ENCODE measurements around the gene SAA2. TPM values are rescaled to one million over a fixed set of nuclear protein-coding genes. Genes with fewer than 3 reads are reported as not detected.
"Not testable (repeated sequence)": the region's sequence is repeated elsewhere in the genome, so short reads cannot be mapped to it uniquely, and the experiment has no call there.

Gene SAA2
- total RNA-seq, 2 donors from 2014 or later, result not detected

DNA sequence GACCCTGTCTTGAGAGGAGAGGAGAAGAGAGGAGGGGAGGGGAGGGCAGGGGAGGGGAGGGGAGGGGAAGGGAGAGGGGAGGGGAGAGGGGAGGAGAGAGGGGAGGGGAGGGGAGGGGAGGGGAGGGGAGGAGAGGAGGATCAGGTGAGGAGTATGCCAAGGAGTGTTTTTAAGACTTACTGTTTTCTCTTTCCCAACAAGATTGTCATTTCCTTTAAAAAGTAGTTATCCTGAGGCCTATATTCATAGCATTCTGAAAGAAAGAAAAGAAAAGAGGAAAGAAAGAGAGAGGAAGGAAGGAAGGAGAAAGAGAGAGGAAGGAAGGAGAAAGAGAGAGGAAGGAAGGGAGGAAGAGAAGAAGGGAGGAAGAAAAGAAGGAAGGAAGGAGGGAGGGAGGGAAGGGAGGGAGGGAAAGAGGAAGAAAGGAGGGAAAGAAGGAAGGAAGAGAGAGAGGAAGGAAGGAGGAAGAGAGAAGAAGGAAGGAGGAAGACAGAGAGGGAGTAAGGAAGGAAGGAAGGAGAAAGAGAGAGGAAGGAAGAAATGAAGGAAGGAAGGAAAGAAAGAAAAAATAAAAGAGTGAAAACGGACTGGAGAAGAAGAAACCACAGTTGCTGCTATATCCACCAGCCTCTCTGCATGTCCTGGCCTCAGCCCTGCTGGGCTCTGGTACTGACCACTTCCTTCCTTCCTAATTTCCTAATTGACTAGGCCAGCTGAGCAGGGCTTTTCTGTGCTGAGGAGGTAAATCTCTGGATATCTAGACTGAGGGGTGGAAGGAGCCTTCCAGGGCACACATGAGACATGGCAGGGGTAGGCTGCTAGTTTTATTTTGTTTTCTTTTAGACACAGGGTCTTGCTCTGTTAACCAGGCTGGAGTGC, 16.4 kb upstream of the SAA2 start:
- Mint-ChIP-seq H3K36me3 (ENCODE audit: low read depth) (peaks cover 2% of the 10 kb centered on the region), H3K27ac (peak overlapping the region; percentile 1), H3K4me1 (peaks cover 15% of the 10 kb centered on the region), H3K27me3 (no peaks in the 10 kb centered on the region), H3K4me3 (no peak overlapping the region)
- no peaks in the 10 kb centered on the region for H3K9me3 ChIP-seq (ENCODE audit: control insufficient read depth, low read length, poor library complexity, severe bottlenecking)
- no peak for ATAC-seq
- no peak for DNase-seq

DNA sequence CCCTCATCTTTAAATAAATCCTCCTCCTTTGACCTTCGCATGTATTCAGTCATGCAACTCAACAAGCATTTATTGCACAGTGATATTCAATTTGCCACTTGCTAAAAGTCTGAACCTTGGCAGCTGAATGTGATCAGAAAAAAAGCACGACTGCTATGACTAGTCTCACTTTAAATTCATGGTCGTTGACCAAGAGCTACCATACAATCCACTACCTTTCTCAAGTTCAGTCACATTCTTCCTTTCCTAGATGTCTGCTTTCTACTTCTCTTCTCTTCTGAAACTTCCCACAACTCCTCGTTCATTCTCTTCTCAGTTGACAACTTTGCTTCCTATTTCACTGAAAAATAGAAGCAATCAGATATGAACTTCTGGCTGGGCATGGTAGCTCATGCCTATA, 15.6 kb upstream of the SAA2 start:
- H3K27ac Mint-ChIP-seq, result no peak overlapping the region
- peaks cover 2% of the 10 kb centered on the region for H3K36me3 Mint-ChIP-seq (ENCODE audit: low read depth)
- peaks cover 6% of the 10 kb centered on the region for H3K27me3 Mint-ChIP-seq

DNA sequence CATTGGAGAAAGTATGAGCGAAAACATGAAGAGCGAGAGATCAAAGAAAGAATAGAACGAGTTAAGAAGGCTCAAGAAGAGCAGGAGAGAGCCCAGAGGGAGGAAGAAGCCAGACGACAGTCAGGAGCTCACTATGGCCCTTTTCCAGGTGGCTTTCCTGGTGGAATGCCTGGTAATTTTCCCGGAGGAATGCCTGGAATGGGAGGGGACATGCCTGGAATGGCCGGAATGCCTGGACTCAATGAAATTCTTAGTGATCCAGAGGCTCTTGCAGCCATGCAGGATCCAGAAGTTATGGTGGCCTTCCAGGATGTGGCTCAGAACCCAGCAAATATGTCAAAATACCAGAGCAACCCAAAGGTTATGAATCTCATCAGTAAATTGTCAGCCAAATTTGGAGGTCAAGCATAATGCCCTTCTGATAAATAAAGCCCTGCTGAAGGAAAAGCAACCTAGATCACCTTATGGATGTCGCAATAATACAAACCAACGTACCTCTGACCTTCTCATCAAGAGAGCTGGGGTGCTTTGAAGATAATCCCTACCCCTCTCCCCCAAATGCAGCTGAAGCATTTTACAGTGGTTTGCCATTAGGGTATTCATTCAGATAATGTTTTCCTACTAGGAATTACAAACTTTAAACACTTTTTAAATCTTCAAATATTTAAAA, 14.3 kb upstream of the SAA2 start:
- H3K9me3 ChIP-seq (ENCODE audit: control insufficient read depth, low read length, poor library complexity, severe bottlenecking); H3K36me3 Mint-ChIP-seq (ENCODE audit: low read depth); H3K4me3 Mint-ChIP-seq: not testable (repeated sequence)

More for the DNA sequence above, 15.6 kb upstream of the SAA2 start:
- H3K4me3 Mint-ChIP-seq, result no peak overlapping the region
- DNase-seq, result no peak
- H3K9me3 ChIP-seq (ENCODE audit: control insufficient read depth, low read length, poor library complexity, severe bottlenecking), result no peaks in the 10 kb centered on the region
- H3K4me1 Mint-ChIP-seq, result peaks cover 15% of the 10 kb centered on the region
- ATAC-seq, result no peak

DNA sequence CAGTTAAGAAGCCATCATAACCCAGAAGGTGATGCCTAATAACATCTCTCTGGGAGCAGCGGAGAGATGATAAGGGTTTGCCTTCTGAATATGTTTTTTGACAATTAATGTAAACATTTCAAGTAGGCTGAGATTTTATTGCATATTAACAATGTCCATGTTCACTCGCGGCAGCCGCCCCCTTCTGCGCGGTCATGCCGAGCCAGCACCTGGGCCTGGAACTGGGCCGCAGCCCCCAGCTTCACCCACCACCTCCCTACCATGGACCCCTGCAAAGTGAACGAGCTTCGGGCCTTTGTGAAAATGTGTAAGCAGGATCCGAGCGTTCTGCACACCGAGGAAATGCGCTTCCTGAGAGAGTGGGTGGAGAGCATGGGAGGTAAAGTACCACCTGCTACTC, 13.3 kb upstream of the SAA2 start:
- H3K36me3 Mint-ChIP-seq (ENCODE audit: low read depth), result peaks cover 2% of the 10 kb centered on the region
- H3K9me3 ChIP-seq (ENCODE audit: control insufficient read depth, low read length, poor library complexity, severe bottlenecking), result no peaks in the 10 kb centered on the region
- peaks cover 10% of the 10 kb centered on the region for H3K27me3 Mint-ChIP-seq
- no peak overlapping the region for H3K27ac Mint-ChIP-seq
- ATAC-seq, result no peak
- no peak overlapping the region for H3K4me3 Mint-ChIP-seq
- DNase-seq, result no peak
- peaks cover 11% of the 10 kb centered on the region for H3K4me1 Mint-ChIP-seq

More for the DNA sequence above, 14.3 kb upstream of the SAA2 start:
- not testable (repeated sequence) for ATAC-seq, H3K27ac Mint-ChIP-seq, DNase-seq, H3K27me3 Mint-ChIP-seq
- H3K4me1 Mint-ChIP-seq, result peaks cover 11% of the 10 kb centered on the region

DNA sequence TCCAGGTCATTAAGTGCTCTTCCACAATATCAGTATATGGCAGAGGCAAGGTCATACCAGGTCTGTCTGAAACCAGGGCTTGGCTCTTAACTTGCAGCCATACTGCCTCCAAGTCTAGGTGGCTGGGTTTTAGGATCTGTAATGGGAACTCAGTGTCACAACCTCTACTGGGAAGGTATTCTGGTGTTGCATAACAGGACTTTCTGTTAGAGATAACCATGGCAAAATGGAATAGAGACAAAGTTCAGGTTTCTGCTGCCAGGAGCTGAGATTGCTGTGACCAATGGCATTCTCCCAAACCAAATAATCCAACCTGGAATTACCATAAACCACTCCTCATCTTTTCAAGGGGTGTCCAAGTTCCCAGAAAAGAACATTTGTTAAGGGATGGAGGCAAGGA, 10.8 kb upstream of the SAA2 start:
- Mint-ChIP-seq H3K4me3 (no peak overlapping the region), H3K4me1 (peaks cover 7% of the 10 kb centered on the region), H3K27ac (no peak overlapping the region), H3K36me3 (ENCODE audit: low read depth) (peaks cover 2% of the 10 kb centered on the region), H3K27me3 (peaks cover 13% of the 10 kb centered on the region)
- DNase-seq (no peak), ATAC-seq (no peak)
- H3K9me3 ChIP-seq (ENCODE audit: control insufficient read depth, low read length, poor library complexity, severe bottlenecking), result no peaks in the 10 kb centered on the region

DNA sequence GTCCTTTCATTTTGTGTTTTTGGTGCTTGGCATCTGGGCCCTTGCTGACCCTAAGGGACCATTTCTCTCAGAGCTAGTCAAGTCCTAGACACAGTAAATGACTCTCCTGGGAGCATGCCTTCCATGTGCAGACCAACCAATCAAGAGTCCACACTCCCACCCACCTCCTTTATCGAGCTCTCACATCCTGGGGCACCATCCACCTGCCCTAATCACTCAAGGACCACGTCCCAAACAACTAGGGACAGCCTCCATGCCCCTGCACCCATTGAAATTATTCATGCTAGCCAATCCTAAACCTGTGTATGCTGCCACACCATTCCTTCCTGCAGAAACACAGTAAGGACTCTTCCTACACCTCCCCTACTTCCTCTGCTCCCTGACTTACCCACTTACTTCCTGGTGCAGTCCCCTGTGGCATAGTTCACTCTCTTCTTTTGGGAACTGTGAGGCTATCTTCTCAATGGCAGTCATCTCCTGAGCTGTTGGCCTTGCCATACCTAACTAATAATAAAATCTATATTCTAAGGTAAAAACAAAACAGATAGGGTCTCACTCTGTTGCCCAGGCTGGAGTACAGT, 6.4 kb upstream of the SAA2 start:
- H3K27me3 Mint-ChIP-seq, result peaks cover 25% of the 10 kb centered on the region

DNA sequence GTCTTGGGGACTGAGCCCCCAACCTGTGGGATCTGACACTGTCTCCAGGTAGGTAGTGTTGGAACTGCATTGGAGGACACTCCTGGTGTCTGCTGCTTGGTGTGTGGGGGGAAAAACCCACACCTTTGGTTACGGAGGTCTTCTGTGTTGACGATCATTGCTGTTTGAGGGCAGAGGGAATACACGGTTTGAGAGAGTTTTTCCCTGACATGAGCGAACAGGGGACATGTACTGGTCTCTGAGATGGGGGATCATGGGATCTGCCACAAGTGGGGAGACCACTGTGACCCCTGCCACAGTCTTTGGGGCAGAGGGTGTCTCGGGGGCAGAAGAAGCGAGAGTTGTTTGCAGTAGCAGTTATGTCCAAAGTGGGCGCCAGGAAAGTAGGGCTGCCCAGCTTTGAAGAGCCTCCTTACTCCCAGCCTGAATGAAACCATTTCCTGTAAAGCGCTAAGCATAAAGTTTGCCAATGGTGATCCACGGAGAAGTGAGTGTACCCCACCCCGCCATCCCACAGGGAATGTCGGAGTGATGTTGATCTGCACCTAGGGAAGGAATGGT, 5.4 kb upstream of the SAA2 start:
- no peak overlapping the region for H3K4me3 Mint-ChIP-seq
- no peaks in the 10 kb centered on the region for H3K36me3 Mint-ChIP-seq (ENCODE audit: low read depth)
- DNase-seq (no peak), ATAC-seq (no peak)
- H3K4me1 Mint-ChIP-seq, result peaks cover 3% of the 10 kb centered on the region
- peaks cover 17% of the 10 kb centered on the region for H3K27me3 Mint-ChIP-seq
- H3K9me3 ChIP-seq (ENCODE audit: control insufficient read depth, low read length, poor library complexity, severe bottlenecking), result no peaks in the 10 kb centered on the region
- H3K27ac Mint-ChIP-seq, result peak overlapping the region; percentile 4

More for the DNA sequence above, 6.4 kb upstream of the SAA2 start:
- H3K27ac Mint-ChIP-seq, result peak overlapping the region; percentile 27
- no peak overlapping the region for H3K4me3 Mint-ChIP-seq
- DNase-seq (no peak), ATAC-seq (no peak)
- H3K9me3 ChIP-seq (ENCODE audit: control insufficient read depth, low read length, poor library complexity, severe bottlenecking), result no peaks in the 10 kb centered on the region
- peaks cover 3% of the 10 kb centered on the region for H3K4me1 Mint-ChIP-seq
- no peaks in the 10 kb centered on the region for H3K36me3 Mint-ChIP-seq (ENCODE audit: low read depth)

DNA sequence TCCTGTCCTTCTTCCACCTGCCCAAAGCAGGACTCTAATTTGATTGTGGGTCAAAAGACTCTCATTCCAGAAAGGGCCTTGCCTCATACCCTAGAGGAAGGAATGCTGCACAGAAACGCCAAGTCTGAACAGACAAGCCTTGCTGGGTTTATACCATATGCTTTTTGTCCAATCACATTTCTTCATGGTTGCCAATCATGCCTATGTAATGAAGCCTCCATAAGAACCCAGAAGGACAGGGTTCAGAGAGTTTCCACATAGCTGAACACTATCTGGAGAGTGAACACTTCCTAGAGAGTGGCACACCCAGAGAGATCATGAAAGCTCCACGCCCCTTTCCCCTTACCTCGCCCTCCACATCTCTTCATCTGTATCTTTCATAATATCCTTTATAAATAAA, 4.8 kb upstream of the SAA2 start:
- Mint-ChIP-seq H3K4me1 (peaks cover 3% of the 10 kb centered on the region), H3K27ac (peak overlapping the region; percentile 4), H3K36me3 (ENCODE audit: low read depth) (no peaks in the 10 kb centered on the region), H3K27me3 (peaks cover 16% of the 10 kb centered on the region), H3K4me3 (no peak overlapping the region)
- H3K9me3 ChIP-seq (ENCODE audit: control insufficient read depth, low read length, poor library complexity, severe bottlenecking), result no peaks in the 10 kb centered on the region
- ATAC-seq (no peak), DNase-seq (no peak)

DNA sequence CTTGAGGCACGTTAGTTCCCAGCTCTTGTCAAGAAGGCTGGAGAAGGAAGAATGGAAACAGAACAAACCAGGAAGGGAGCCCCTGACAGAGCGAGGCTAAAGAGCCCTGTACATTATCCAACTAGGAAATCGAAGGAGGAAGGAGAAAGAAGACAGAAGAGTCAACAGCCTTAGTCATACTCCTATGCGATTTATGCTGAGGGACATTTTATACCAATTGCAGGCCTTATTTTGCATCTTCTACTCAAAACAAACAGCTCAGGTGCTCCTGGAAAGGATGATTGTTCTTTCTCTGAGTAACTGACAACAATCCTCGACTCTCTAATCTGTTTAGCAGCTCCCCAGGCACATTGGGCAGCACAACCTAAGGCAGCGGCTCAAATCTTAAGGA, 1.3 kb downstream of the SAA2 start:
- Mint-ChIP-seq H3K27ac (peak overlapping the region; percentile 91), H3K4me1 (peaks cover 13% of the 10 kb centered on the region)
- ATAC-seq, result not testable (repeated sequence)

DNA sequence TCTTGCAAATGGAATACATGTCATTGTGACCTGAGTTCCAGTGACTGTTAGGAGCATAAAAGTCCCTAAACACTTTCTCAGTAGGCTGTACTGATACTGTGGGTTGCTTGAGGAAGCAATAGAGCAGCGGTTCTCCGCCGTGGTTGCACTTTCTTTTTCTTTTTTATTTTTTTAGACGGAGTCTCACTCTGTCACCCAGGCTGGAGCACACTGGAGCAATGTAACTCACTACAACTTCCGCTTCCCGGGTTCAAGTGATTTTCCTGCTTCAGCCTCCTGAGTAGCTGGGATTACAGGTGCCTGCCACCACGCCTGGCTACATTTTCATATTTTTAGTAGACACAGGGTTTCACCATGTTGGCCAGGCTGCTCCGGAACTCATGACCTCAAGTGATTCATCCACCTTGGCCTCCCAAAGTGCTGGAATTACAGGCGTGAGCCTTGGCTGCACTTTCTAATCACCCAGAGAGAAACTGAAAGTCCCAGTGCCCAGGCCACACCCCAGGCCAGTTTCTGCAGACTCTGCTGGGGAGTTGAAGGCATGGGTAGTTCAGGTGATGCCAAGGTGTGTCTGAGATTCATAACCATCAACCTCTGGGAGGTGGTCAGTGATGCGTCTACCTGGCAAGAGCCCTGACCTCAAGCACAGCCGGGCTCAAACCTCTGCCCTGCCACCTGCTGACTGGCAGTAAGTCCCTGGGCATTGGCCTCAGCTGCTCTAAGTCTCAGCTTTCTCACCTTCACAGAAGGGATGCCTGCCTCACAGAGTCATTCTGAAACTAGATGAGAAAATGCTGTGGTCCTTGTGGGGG, 1.9 kb downstream of the SAA2 start:
- Mint-ChIP-seq H3K4me3 (peak overlapping the region; percentile 88), H3K4me1 (peaks cover 13% of the 10 kb centered on the region), H3K27ac (peak overlapping the region; percentile 91)
- H3K9me3 ChIP-seq (ENCODE audit: control insufficient read depth, low read length, poor library complexity, severe bottlenecking); H3K36me3 Mint-ChIP-seq (ENCODE audit: low read depth); H3K27me3 Mint-ChIP-seq; DNase-seq: not testable (repeated sequence)
- peak; percentile 81 for ATAC-seq

More for the DNA sequence above, 1.3 kb downstream of the SAA2 start:
- DNase-seq; H3K9me3 ChIP-seq (ENCODE audit: control insufficient read depth, low read length, poor library complexity, severe bottlenecking); H3K27me3 Mint-ChIP-seq; H3K36me3 Mint-ChIP-seq (ENCODE audit: low read depth): not testable (repeated sequence)
- H3K4me3 Mint-ChIP-seq, result peak overlapping the region; percentile 88

DNA sequence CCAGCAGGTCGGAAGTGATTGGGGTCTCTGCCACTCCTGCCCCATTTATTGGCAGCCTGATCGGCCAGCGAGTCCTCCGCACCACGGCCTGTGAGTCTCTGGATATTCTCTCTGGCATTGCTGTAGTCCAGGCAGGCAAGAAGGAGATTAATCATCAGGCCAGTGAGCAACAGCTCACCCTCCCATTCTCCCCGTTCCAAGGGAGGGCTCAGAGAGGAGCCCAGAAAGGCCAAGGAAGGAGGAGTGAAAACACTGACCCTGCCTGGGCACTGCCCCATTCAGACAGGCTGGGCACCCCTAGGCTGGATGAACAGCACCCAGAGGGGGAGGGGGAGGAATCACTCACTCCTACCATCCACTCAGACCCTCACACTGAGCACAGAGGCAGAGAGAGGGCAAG, 3.1 kb downstream of the SAA2 start:
- ATAC-seq, result no peak
- Mint-ChIP-seq H3K36me3 (ENCODE audit: low read depth) (peaks cover 3% of the 10 kb centered on the region), H3K4me1 (peaks cover 13% of the 10 kb centered on the region), H3K4me3 (no peak overlapping the region), H3K27me3 (peaks cover 10% of the 10 kb centered on the region), H3K27ac (peak overlapping the region; percentile 91)
- H3K9me3 ChIP-seq (ENCODE audit: control insufficient read depth, low read length, poor library complexity, severe bottlenecking), result peaks cover 3% of the 10 kb centered on the region
- DNase-seq, result no peak

DNA sequence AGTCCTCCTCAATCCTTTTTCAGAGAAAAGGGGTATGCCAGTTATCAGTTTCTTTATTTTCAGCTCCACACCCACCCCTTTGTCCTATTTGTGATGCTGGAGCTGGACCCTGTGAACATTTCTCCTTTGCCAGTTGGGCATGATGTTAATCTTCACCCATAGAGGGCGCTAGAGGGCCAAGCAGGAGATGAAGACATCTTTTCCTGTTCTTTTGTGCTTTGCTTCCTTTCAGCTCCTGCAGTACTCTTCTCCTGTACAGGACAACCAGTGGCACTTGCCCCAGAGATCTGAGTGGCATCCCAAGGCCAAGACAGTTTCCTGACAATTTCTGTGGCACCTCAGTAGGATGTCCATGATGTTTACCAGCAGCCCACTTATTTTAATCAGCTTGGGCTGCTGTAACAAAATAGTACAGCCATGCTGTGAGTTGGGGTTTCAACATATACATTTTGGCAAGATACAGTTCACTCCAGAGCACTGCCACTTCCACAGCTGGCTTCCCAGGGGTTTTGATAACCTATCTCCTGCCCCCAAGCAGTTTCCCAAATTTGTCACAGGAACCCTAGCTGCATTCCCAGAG, 4.6 kb downstream of the SAA2 start:
- ATAC-seq (peak; percentile 57), DNase-seq (peak in 2 of 3 donors; percentile 36 to 54)
- no peak overlapping the region for H3K4me3 Mint-ChIP-seq
- H3K36me3 Mint-ChIP-seq (ENCODE audit: low read depth), result peaks cover 9% of the 10 kb centered on the region
- peak overlapping the region; percentile 91 for H3K27ac Mint-ChIP-seq
- peaks cover 13% of the 10 kb centered on the region for H3K4me1 Mint-ChIP-seq
- H3K27me3 Mint-ChIP-seq, result peaks cover 22% of the 10 kb centered on the region
- H3K9me3 ChIP-seq (ENCODE audit: control insufficient read depth, low read length, poor library complexity, severe bottlenecking), result peaks cover 3% of the 10 kb centered on the region
